Measurements from ENCODE around the gene XK. TPM values are rescaled to one million over a fixed set of nuclear protein-coding genes. Genes with fewer than 3 reads are reported as not detected.

The XK gene
- total RNA-seq, 1 donor from 2014 or later: 7.4 TPM

DNA sequence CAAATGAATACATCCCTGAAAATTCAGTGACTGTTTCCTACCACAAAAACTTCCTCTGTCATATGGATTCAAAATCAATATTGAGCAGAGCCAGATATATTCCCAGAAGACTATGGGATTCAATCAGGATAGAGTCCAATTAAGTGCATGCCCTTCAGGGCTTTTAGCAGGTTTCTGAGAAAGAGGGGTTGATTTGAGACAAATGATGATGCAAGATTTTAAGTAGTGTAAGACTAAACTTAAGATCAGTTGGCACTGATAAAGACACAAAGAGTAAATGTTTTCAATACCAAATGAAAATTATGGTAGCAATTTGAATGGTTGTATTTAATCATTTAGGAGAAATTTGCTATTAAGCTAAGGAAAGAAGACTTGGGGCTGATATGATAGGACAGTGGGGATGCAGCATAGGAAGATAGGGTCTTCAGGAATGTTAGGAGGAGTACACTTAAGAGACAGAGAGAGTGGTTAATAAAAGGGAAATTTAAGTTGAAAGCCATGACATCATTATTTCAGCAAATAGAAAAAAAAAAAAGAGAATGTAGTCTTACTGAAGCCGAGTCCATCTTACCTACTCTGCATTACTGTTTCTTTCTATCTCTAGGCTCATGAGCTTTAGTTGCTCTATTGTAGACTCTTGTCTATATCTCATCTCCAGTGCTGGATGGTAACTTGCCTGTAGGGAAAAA is 32.0 kb upstream of the XK start:
- peak overlapping the region; percentile 61 for H3K4me3 Mint-ChIP-seq (ENCODE audit: unreplicated experiment)
- H3K27me3 Mint-ChIP-seq (ENCODE audit: unreplicated experiment): no peaks in the 10 kb centered on the region
- peaks cover 17% of the 10 kb centered on the region for H3K4me1 Mint-ChIP-seq (ENCODE audit: low read depth, unreplicated experiment)
- H3K9me3 Mint-ChIP-seq (ENCODE audit: unreplicated experiment): peaks cover under 1% of the 10 kb centered on the region
- TF ChIP-seq, protein P1, sequence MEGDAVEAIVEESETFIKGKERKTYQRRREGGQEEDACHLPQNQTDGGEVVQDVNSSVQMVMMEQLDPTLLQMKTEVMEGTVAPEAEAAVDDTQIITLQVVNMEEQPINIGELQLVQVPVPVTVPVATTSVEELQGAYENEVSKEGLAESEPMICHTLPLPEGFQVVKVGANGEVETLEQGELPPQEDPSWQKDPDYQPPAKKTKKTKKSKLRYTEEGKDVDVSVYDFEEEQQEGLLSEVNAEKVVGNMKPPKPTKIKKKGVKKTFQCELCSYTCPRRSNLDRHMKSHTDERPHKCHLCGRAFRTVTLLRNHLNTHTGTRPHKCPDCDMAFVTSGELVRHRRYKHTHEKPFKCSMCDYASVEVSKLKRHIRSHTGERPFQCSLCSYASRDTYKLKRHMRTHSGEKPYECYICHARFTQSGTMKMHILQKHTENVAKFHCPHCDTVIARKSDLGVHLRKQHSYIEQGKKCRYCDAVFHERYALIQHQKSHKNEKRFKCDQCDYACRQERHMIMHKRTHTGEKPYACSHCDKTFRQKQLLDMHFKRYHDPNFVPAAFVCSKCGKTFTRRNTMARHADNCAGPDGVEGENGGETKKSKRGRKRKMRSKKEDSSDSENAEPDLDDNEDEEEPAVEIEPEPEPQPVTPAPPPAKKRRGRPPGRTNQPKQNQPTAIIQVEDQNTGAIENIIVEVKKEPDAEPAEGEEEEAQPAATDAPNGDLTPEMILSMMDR (IDR thresholded peaks at IDR 0.05; ENCODE audit: partially characterized antibody, unreplicated experiment): no peak
- no peak for DNase-seq
- H3K27ac Mint-ChIP-seq (ENCODE audit: unreplicated experiment): peak overlapping the region; percentile 73
- H3K36me3 Mint-ChIP-seq (ENCODE audit: unreplicated experiment): no peaks in the 10 kb centered on the region

DNA sequence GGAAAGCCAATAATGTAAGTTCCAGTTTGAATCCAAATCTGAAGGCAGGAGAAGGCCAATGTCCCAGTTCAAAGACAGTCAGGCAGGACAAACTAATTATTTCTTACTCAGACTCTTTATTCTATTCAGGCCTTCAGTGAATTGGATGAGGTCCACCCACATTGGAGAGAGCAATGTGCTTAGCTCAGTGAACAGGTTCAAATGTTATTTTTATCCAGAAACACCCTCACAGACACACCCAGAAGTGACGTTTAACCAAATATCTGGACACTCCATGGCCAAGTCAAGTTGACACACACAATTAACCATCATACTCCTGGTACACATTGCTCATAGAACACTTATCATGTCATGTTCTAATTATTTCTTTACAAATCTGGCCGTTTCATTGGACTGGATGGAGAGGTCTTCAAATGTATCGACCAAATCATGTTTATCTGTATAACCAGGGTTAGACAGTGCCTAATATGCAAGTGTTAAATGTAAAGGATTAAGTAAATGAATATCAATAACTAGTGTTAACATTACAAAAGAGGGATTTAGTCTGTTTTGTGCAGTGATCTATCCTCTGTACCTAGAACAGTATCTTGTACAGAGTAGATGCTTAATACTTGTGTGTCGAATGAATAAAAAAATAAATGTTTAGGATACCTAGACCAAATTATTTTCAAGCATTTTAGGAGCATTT is 27.1 kb upstream of the XK start:
- Mint-ChIP-seq H3K27me3 (ENCODE audit: unreplicated experiment) (no peaks in the 10 kb centered on the region), H3K9me3 (ENCODE audit: unreplicated experiment) (peaks cover 2% of the 10 kb centered on the region), H3K4me1 (ENCODE audit: low read depth, unreplicated experiment) (peaks cover 10% of the 10 kb centered on the region), H3K27ac (ENCODE audit: unreplicated experiment) (no peak overlapping the region), H3K36me3 (ENCODE audit: unreplicated experiment) (no peaks in the 10 kb centered on the region), H3K4me3 (ENCODE audit: unreplicated experiment) (no peak overlapping the region)
- TF ChIP-seq, protein P1 (IDR thresholded peaks at IDR 0.05; ENCODE audit: partially characterized antibody, unreplicated experiment): no peak
- DNase-seq: no peak

DNA sequence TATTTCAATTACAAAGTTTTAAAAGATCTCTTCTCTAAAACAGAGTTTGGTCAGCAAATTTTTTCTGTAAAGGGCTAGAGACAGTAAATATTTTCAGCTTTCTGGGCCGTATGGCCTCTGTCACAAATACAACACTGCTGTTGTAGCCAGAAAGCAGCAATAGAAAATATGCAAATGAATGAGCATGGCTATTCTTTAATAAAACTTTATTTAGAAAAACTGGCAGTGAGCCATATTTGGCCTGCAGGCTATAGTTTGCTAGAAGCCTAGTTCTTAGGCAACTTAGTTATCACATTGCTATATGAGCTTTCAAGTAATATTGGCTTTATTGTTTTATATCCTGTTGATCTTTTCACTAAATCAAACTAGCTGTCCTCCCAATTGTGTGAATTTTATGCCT is 26.5 kb upstream of the XK start:
- no peak overlapping the region for H3K27ac Mint-ChIP-seq (ENCODE audit: unreplicated experiment)
- H3K9me3 Mint-ChIP-seq (ENCODE audit: unreplicated experiment): peaks cover 2% of the 10 kb centered on the region
- TF ChIP-seq, protein P1 (IDR thresholded peaks at IDR 0.05; ENCODE audit: partially characterized antibody, unreplicated experiment): no peak
- H3K27me3 Mint-ChIP-seq (ENCODE audit: unreplicated experiment): no peaks in the 10 kb centered on the region
- H3K4me3 Mint-ChIP-seq (ENCODE audit: unreplicated experiment): no peak overlapping the region
- DNase-seq: no peak
- H3K4me1 Mint-ChIP-seq (ENCODE audit: low read depth, unreplicated experiment): peaks cover 4% of the 10 kb centered on the region
- no peaks in the 10 kb centered on the region for H3K36me3 Mint-ChIP-seq (ENCODE audit: unreplicated experiment)

DNA sequence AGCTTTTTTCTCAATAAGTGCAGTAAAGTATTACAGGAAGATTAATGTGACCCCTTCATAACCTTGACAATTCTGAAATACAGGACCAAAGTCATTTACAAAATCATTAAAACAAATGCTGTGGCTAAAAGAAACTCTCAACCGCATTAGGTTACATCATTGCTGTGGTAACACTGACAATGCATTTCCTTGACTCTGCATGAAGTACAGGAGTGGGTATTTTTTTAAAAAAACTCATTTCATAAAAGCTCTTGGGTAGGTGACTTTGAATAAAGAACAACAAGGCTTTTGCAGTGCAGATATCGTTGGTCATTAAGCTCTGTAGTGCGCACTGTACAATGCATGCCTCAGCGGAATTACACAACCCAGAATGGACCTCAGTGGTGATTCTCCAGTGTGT is 23.4 kb upstream of the XK start:
- Mint-ChIP-seq H3K4me3 (ENCODE audit: unreplicated experiment) (no peak overlapping the region), H3K27me3 (ENCODE audit: unreplicated experiment) (no peaks in the 10 kb centered on the region), H3K9me3 (ENCODE audit: unreplicated experiment) (peaks cover 2% of the 10 kb centered on the region), H3K27ac (ENCODE audit: unreplicated experiment) (no peak overlapping the region), H3K36me3 (ENCODE audit: unreplicated experiment) (no peaks in the 10 kb centered on the region), H3K4me1 (ENCODE audit: low read depth, unreplicated experiment) (peaks cover 3% of the 10 kb centered on the region)
- TF ChIP-seq, protein P1 (IDR thresholded peaks at IDR 0.05; ENCODE audit: partially characterized antibody, unreplicated experiment): no peak
- DNase-seq: no peak

DNA sequence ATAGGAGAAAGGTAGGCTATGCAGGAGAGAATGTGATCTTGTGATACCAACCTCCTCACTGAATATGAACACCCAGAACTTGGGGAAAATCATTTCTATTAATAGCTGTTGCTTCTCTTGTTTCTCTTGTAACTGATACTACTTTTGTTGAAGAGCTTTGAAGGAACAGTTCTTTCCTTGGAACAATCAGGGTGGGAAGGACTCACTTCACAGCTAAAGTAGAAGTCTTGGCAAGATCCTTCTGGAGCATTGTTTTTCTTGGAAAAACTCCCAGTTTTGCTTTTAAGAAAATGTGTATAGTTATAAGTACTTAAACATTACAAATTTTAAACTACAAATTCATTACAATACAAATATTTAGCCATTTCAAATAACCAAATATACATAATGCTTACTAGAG is 19.1 kb upstream of the XK start:
- peaks cover 4% of the 10 kb centered on the region for H3K4me1 Mint-ChIP-seq (ENCODE audit: low read depth, unreplicated experiment)
- H3K9me3 Mint-ChIP-seq (ENCODE audit: unreplicated experiment): peaks cover 2% of the 10 kb centered on the region
- no peaks in the 10 kb centered on the region for H3K27me3 Mint-ChIP-seq (ENCODE audit: unreplicated experiment)
- H3K4me3 Mint-ChIP-seq (ENCODE audit: unreplicated experiment): no peak overlapping the region
- no peak overlapping the region for H3K27ac Mint-ChIP-seq (ENCODE audit: unreplicated experiment)
- no peak for DNase-seq
- TF ChIP-seq, protein P1 (IDR thresholded peaks at IDR 0.05; ENCODE audit: partially characterized antibody, unreplicated experiment): no peak
- no peaks in the 10 kb centered on the region for H3K36me3 Mint-ChIP-seq (ENCODE audit: unreplicated experiment)

Measured in glutamatergic neuron (in vitro differentiated cells).